Measurements from ENCODE around the gene MRFAP1L1. TPM values are rescaled to one million over a fixed set of nuclear protein-coding genes. Genes with fewer than 3 reads are reported as not detected.
"Not testable (repeated sequence)": the region's sequence is repeated elsewhere in the genome, so short reads cannot be mapped to it uniquely, and the experiment has no call there.

Gene MRFAP1L1
- polyA plus RNA-seq, 1 donor from 2014 or later, result 438 TPM

GRCh38 chr4:6727943-6728250 is 18.2 kb upstream of the MRFAP1L1 start:
- Histone ChIP-seq H3K9me2 (ENCODE audit: insufficient read depth, low read length) (no peaks in the 10 kb centered on the region), H3K27me3 (ENCODE audit: insufficient read depth, low read depth, low read length) (no peaks in the 10 kb centered on the region), H3K79me2 (replicated peaks; ENCODE audit: insufficient read depth, low read length) (no peaks in the 10 kb centered on the region), H4K20me1 (ENCODE audit: insufficient read depth) (no peaks in the 10 kb centered on the region), H3K9me3 (ENCODE audit: low read length) (no peaks in the 10 kb centered on the region), H3K4me2 (ENCODE audit: low read length) (no peak overlapping the region), H3K27ac (ENCODE audit: low read length) (no peak overlapping the region), H3K9ac (ENCODE audit: low read length) (no peak overlapping the region), H3K36me3 (ENCODE audit: insufficient read depth, low read length) (no peaks in the 10 kb centered on the region), H3F3A (ENCODE audit: insufficient read depth, low read length, poor library complexity, severe bottlenecking) (no peaks in the 10 kb centered on the region), H3K4me3 (ENCODE audit: low read length) (no peak overlapping the region), H2AFZ (ENCODE audit: low read depth, low read length) (no peak overlapping the region)
- TF ChIP-seq CTCF (IDR thresholded peaks at IDR 0.05; ENCODE audit: poor library complexity, severe bottlenecking) (no peak), MXI1 (conservative IDR thresholded peaks at IDR 0.05; ENCODE audit: poor library complexity, severe bottlenecking) (no peak), EP300 (conservative IDR thresholded peaks at IDR 0.05; ENCODE audit: poor library complexity, severe bottlenecking) (no peak), RAD21 (conservative IDR thresholded peaks at IDR 0.05) (no peak), EZH2 (IDR thresholded peaks at IDR 0.05; ENCODE audit: borderline replicate concordance, insufficient read depth, low read length, poor library complexity, severe bottlenecking) (no peak), SMC3 (conservative IDR thresholded peaks at IDR 0.05; ENCODE audit: poor library complexity) (no peak), POLR2AphosphoS5 (IDR thresholded peaks at IDR 0.05) (no peak)

- Histone ChIP-seq H3K9ac (ENCODE audit: low read length) (no peak overlapping the region), H4K20me1 (ENCODE audit: insufficient read depth) (no peaks in the 10 kb centered on the region), H3K27ac (ENCODE audit: low read length) (no peak overlapping the region), H3K36me3 (ENCODE audit: insufficient read depth, low read length) (no peaks in the 10 kb centered on the region), H3F3A (ENCODE audit: insufficient read depth, low read length, poor library complexity, severe bottlenecking) (no peaks in the 10 kb centered on the region), H3K4me2 (ENCODE audit: low read length) (no peak overlapping the region), H3K27me3 (ENCODE audit: insufficient read depth, low read depth, low read length) (no peaks in the 10 kb centered on the region), H3K9me2 (ENCODE audit: insufficient read depth, low read length) (no peaks in the 10 kb centered on the region), H3K79me2 (replicated peaks; ENCODE audit: insufficient read depth, low read length) (no peaks in the 10 kb centered on the region), H3K9me3 (ENCODE audit: low read length) (no peaks in the 10 kb centered on the region), H2AFZ (ENCODE audit: low read depth, low read length) (no peak overlapping the region), H3K4me3 (ENCODE audit: low read length) (no peak overlapping the region)
- TF ChIP-seq POLR2AphosphoS5 (IDR thresholded peaks at IDR 0.05) (no peak), CTCF (IDR thresholded peaks at IDR 0.05; ENCODE audit: poor library complexity, severe bottlenecking) (no peak), TAF1 (IDR thresholded peaks at IDR 0.05; ENCODE audit: low read depth) (no peak), EP300 (conservative IDR thresholded peaks at IDR 0.05; ENCODE audit: poor library complexity, severe bottlenecking) (no peak), REST (IDR thresholded peaks at IDR 0.05; ENCODE audit: borderline replicate concordance) (no peak), RAD21 (conservative IDR thresholded peaks at IDR 0.05) (no peak), MXI1 (conservative IDR thresholded peaks at IDR 0.05; ENCODE audit: poor library complexity, severe bottlenecking) (no peak), EZH2 (IDR thresholded peaks at IDR 0.05; ENCODE audit: borderline replicate concordance, insufficient read depth, low read length, poor library complexity, severe bottlenecking) (no peak), SMC3 (conservative IDR thresholded peaks at IDR 0.05; ENCODE audit: poor library complexity) (no peak)
Observed at GRCh38 chr4:6727081-6727942, 17.6 kb upstream of the MRFAP1L1 start.

GRCh38 chr4:6725427-6725961 is 15.8 kb upstream of the MRFAP1L1 start:
- not testable (repeated sequence) for H3K9me2 ChIP-seq (ENCODE audit: insufficient read depth, low read length); H3F3A ChIP-seq (ENCODE audit: insufficient read depth, low read length, poor library complexity, severe bottlenecking); H4K20me1 ChIP-seq (ENCODE audit: insufficient read depth); H3K4me3 ChIP-seq (ENCODE audit: low read length); H3K79me2 ChIP-seq (replicated peaks; ENCODE audit: insufficient read depth, low read length); H3K9me3 ChIP-seq (ENCODE audit: low read length); H3K9ac ChIP-seq (ENCODE audit: low read length); H3K36me3 ChIP-seq (ENCODE audit: insufficient read depth, low read length); H3K27me3 ChIP-seq (ENCODE audit: insufficient read depth, low read depth, low read length); H2AFZ ChIP-seq (ENCODE audit: low read depth, low read length); H3K4me2 ChIP-seq (ENCODE audit: low read length); H3K27ac ChIP-seq (ENCODE audit: low read length)
